HG03457 (cell line): ENCODE data around the gene MYO5B.

Experiments
- ATAC-seq: cut with Tn5 transposase; IDR thresholded peaks from one replicate; pipeline ENCODE4 v1.9.1; 2021; ENCODE audit warnings: moderate number of reproducible peaks; ENCODE audit not compliant: unreplicated experiment

MYO5B gene

GRCh38 chr18:50154420-50154819 is 40.5 kb downstream of the MYO5B start:
- no peak for ATAC-seq

- ATAC-seq: no peak
Measured at GRCh38 chr18:50152900-50153299, 42.0 kb downstream of the MYO5B start.

- no peak for ATAC-seq
Measured at GRCh38 chr18:50151926-50152325, 43.0 kb downstream of the MYO5B start.

- no peak for ATAC-seq
Measured at GRCh38 chr18:50144540-50144939, 50.4 kb downstream of the MYO5B start.

GRCh38 chr18:50143886-50144285 is 51.1 kb downstream of the MYO5B start:
- ATAC-seq: no peak

- ATAC-seq: no peak
Measured at GRCh38 chr18:50143294-50143693, 51.7 kb downstream of the MYO5B start.

- no peak for ATAC-seq
Measured at GRCh38 chr18:50142441-50143120, 52.4 kb downstream of the MYO5B start.

- no peak for ATAC-seq
Measured at GRCh38 chr18:50138181-50139064, 56.5 kb downstream of the MYO5B start.

- no peak for ATAC-seq
Measured at GRCh38 chr18:50135903-50136302, 59.0 kb downstream of the MYO5B start.

GRCh38 chr18:50133526-50133925 is 61.4 kb downstream of the MYO5B start:
- ATAC-seq: no peak

GRCh38 chr18:50131591-50131990 is 63.4 kb downstream of the MYO5B start:
- ATAC-seq: no peak

GRCh38 chr18:50128506-50129271 is 66.3 kb downstream of the MYO5B start:
- no peak for ATAC-seq

GRCh38 chr18:50127516-50128210 is 67.3 kb downstream of the MYO5B start:
- ATAC-seq: no peak

- no peak for ATAC-seq
Measured at GRCh38 chr18:50126471-50126870, 68.5 kb downstream of the MYO5B start.

- ATAC-seq: no peak
Measured at GRCh38 chr18:50125456-50125855, 69.5 kb downstream of the MYO5B start.

GRCh38 chr18:50119296-50119695 is 75.7 kb downstream of the MYO5B start:
- ATAC-seq: no peak

GRCh38 chr18:50117863-50118262 is 77.1 kb downstream of the MYO5B start:
- ATAC-seq: no peak

GRCh38 chr18:50115095-50115494 is 79.9 kb downstream of the MYO5B start:
- no peak for ATAC-seq

- no peak for ATAC-seq
Measured at GRCh38 chr18:50114448-50114847, 80.5 kb downstream of the MYO5B start.

GRCh38 chr18:50113726-50114125 is 81.2 kb downstream of the MYO5B start:
- ATAC-seq: no peak

GRCh38 chr18:50111398-50111797 is 83.5 kb downstream of the MYO5B start:
- ATAC-seq: no peak
